Stimulated activated CD4-positive, alpha-beta T cell treated with anti-CD3 and anti-CD28 coated beads, Interleukin-1b, Interleukin-23, amount 100 ng/mL, for 24 hours (primary cell): ENCODE results near the gene ADAMTSL1.

Experiments used
- DNase-seq, 4 experiments: peaks; one replicate each; pipeline ENCODE4 v3.0.0-alpha.2; 2020; ENCODE audit warnings: low read depth in 4 of 4, low spot score in 1 of 4

Gene ADAMTSL1

GRCh38 chr9:18548456-18548855 lies 74.5 kb downstream of the ADAMTSL1 start:
- no peak for DNase-seq

- DNase-seq = no peak
Observed at GRCh38 chr9:18549772-18550171, 75.8 kb downstream of the ADAMTSL1 start.

GRCh38 chr9:18550286-18550685 lies 76.3 kb downstream of the ADAMTSL1 start:
- DNase-seq = no peak

- no peak for DNase-seq
Observed at GRCh38 chr9:18554244-18554643, 80.3 kb downstream of the ADAMTSL1 start.

- no peak for DNase-seq
Observed at GRCh38 chr9:18555105-18555883, 81.3 kb downstream of the ADAMTSL1 start.

GRCh38 chr9:18564018-18564880 lies 90.3 kb downstream of the ADAMTSL1 start:
- no peak for DNase-seq

GRCh38 chr9:18566121-18566520 lies 92.2 kb downstream of the ADAMTSL1 start:
- DNase-seq = no peak

- no peak for DNase-seq
Observed at GRCh38 chr9:18568973-18569372, 95.0 kb downstream of the ADAMTSL1 start.

GRCh38 chr9:18569941-18570630 lies 96.1 kb downstream of the ADAMTSL1 start:
- DNase-seq = no peak

GRCh38 chr9:18573021-18573556 lies 99.1 kb downstream of the ADAMTSL1 start:
- DNase-seq = no peak

- DNase-seq = no peak
Observed at GRCh38 chr9:18575686-18576085, 101.7 kb downstream of the ADAMTSL1 start.

- no peak for DNase-seq
Observed at GRCh38 chr9:18579536-18579935, 105.6 kb downstream of the ADAMTSL1 start.

- DNase-seq = no peak
Observed at GRCh38 chr9:18580151-18580550, 106.2 kb downstream of the ADAMTSL1 start.

GRCh38 chr9:18585996-18586395 lies 112.0 kb downstream of the ADAMTSL1 start:
- no peak for DNase-seq

- no peak for DNase-seq
Observed at GRCh38 chr9:18588002-18588401, 114.0 kb downstream of the ADAMTSL1 start.

- DNase-seq = no peak
Observed at GRCh38 chr9:18591261-18591660, 117.3 kb downstream of the ADAMTSL1 start.

- no peak for DNase-seq
Observed at GRCh38 chr9:18594837-18595236, 120.9 kb downstream of the ADAMTSL1 start.

GRCh38 chr9:18595597-18595996 lies 121.6 kb downstream of the ADAMTSL1 start:
- DNase-seq = no peak

GRCh38 chr9:18596920-18597319 lies 123.0 kb downstream of the ADAMTSL1 start:
- no peak for DNase-seq

- no peak for DNase-seq
Observed at GRCh38 chr9:18598969-18599368, 125.0 kb downstream of the ADAMTSL1 start.

GRCh38 chr9:18601026-18601425 lies 127.1 kb downstream of the ADAMTSL1 start:
- no peak for DNase-seq
